ENCODE data around the gene TOM1L2. TPM values are rescaled to one million over a fixed set of nuclear protein-coding genes. Genes with fewer than 3 reads are reported as not detected.

The TOM1L2 gene
- total RNA-seq, 3 donors from 2014 or later, result 67.8 to 101 (median 87.7) TPM

GRCh38 chr17:17794382-17794781, 177.8 kb downstream of the TOM1L2 start:
- no peak for TF ChIP-seq CTCF (IDR thresholded peaks at IDR 0.05)
- Histone ChIP-seq H3K36me3 (ENCODE audit: low read depth) (no peaks in the 10 kb centered on the region), H3K4me3 (no peak overlapping the region), H3K4me1 (ENCODE audit: low read depth) (peaks cover 12% of the 10 kb centered on the region), H3K9me3 (no peaks in the 10 kb centered on the region)
- intact Hi-C loops (cut with DNase I, micrococcal nuclease), result no loop called here
- ATAC-seq (no peak), DNase-seq (no peak)

Small RNA genes within 50 kb of the gene (microRNA-seq; reads per million reads assigned to microRNA genes)
- gene MIR33B (68.5 reads per million, percentile 58 among the genes with 10 or more reads in this experiment), gene MIR6777 (not detected)

Other genes with a start within 250 kb of the TOM1L2 start
- gene SREBF1, start 135.4 kb downstream of the TOM1L2 start, total RNA-seq, result 100 to 1,000 TPM; 161 to 179 (median 170) TPM
- 1 to 10 TPM; 1.0 to 3.3 (median 1.4) TPM for gene DRC3, start 462 bp upstream of the TOM1L2 start, total RNA-seq
- gene ATPAF2, start 66.8 kb upstream of the TOM1L2 start, total RNA-seq, result 10 to 100 TPM; 26.0 to 33.9 (median 27.2) TPM
- 10 to 100 TPM in 1 of 3 donors, 1 to 10 TPM in 2; 5.8 to 24.4 (median 5.8) TPM for gene GID4, start 67.0 kb upstream of the TOM1L2 start, total RNA-seq
- 10 to 100 TPM; 28.9 to 32.8 (median 32.6) TPM for gene DRG2, start 115.5 kb upstream of the TOM1L2 start, total RNA-seq
- gene MYO15A, start 136.4 kb upstream of the TOM1L2 start, total RNA-seq, result 1 to 10 TPM in 2 of 3 donors, under 1 TPM in 1; 0.60 to 2.0 (median 1.2) TPM
- gene ALKBH5, start 211.4 kb upstream of the TOM1L2 start, total RNA-seq, result 100 to 1,000 TPM in 1 of 3 donors, 10 to 100 TPM in 2; 70.7 to 151 (median 75.6) TPM

All from mucosa of descending colon (tissue), 3 donors.